Dermis microvascular lymphatic vessel endothelial cell (primary cell): ENCODE measurements around the gene SLC19A1. TPM values are rescaled to one million over a fixed set of nuclear protein-coding genes. Genes with fewer than 3 reads are reported as not detected.
"Not testable (repeated sequence)": the region's sequence is repeated elsewhere in the genome, so short reads cannot be mapped to it uniquely, and the experiment has no call there.

Source experiments
- DNase-seq, 2 donors: peaks; one replicate each; pipeline versions ENCODE4 v3.0.0 to v3.0.0-alpha.2; 2010; ENCODE audit warnings: low read depth in 2 of 2
- total RNA-seq: library from RNA; depleted of rRNA; stranded (reverse); fragments of >200 nt; gene quantifications from 2 replicates; pipeline ENCODE4 v1.2.1, GENCODE V29; 2014

Gene SLC19A1
- total RNA-seq, 1 donor from 2014 or later: 4.9 TPM

DNA sequence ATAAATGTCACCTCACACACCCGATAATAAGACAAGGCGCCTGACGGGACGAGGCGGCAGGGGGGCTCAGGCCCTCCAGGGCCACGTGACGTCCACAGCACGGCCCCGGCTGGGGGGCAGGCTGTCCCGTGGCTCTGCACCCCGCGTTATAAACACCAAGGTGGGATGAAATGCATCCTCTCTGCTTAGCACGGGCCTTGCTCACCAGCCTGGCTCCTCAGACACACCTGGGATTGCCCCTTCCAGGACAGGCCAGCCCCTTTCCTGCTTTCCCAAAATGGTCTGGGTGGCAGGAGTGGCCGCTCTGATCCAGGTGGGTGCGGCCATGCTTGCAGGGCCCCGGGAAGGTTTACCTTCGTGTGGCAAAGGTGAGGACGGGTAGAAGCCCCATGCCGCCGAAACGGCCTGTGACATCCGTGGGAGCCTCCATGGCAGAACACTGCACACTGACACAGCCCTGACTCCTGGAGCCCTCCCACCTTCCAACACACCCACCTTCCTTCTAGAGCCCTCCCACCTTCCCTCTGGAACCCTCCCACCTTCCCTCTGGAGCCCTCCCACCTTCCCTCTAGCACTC lies 35.9 kb downstream of the SLC19A1 start:
- no peak for DNase-seq

DNA sequence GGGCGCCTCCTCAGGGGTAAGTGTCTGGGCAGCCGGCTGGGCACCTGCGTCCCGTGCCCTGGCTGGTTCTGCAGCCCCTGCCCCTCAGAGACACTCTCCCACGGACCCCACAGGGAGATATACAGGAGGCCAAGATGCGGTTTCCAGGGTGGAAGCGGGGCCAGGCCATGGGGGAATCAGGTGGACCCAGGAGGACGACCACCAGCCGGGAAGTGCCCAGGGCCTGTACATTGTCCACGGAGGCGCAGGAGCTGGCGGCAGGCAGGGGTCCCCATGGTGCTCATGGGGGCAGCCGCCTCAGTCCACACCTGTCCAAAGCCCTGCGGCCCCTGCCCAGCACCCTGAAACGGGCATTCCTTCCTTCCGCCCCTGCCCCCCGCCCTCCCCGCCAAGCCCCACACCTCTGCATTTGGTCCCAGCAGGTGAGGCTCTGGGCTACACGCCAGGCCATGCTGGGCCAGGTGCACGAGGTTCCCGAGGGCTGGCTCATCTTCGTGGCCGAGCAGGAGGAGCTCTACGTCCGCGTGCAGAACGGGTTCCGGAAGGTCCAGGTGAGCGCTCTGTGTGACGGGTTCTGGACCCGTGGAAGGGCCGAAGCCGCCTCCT lies 36.7 kb downstream of the SLC19A1 start:
- no peak for DNase-seq

DNA sequence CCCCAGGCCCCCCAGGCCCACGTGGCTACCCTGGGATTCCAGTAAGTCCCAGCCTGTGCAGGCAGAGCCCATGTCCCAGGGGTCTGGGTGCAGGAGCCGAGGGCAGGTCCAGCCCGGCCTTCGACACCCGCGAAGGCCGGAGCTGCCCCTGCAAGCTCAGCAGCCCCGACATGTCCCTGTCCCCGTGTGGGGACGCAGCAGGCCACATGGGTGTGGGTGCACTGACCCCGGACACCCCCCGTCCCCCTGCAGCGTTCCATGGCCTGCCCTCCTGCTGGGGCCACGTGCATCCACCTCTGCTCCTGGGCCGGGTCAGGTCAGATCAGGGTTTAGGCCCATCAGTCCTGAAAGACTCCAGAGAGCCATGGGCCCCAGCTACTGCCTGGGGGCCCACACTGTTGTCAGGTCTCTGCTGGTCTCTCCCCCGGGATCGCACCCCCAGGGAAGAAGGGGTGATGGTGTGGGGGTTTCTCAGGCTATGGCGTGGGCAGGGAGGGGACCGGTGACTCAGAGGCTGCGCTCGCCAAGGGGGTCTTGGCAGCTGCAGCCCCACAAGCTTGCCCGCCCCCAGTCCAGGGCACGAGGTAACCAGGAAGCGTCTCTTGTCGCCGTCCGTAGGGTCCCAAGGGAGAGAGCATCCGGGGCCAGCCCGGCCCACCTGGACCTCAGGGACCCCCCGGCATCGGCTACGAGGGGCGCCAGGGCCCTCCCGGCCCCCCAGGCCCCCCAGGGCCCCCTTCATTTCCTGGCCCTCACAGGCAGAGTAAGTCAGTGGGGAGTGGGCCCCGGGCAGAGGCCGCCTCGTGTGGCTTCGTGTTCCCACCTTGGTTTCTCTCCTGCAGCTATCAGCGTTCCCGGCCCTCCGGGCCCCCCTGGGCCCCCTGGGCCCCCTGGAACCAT lies 37.5 kb downstream of the SLC19A1 start:
- DNase-seq: no peak

DNA sequence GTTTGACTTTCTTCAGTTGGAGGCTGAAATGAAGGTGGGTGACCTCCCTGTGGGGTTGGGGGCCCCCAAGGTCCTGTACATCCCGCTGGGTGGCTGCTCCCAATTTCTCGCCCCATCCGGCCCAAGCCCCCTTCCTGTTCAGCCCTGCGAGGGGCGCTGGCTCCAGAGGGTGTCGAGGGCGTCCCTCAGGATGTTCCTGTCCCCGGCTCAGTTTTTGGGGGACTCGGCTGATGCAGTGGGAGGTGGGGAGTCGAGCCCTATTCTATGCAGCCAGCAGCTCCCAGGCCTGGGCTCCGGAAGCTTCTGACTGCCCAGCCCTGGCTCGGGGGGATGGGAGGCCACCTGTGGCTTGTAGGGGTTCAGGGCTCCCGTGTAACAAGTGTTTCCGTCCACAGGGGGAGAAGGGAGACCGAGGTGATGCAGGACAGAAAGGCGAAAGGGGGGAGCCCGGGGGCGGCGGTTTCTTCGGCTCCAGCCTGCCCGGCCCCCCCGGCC lies 38.2 kb downstream of the SLC19A1 start:
- DNase-seq: no peak

DNA sequence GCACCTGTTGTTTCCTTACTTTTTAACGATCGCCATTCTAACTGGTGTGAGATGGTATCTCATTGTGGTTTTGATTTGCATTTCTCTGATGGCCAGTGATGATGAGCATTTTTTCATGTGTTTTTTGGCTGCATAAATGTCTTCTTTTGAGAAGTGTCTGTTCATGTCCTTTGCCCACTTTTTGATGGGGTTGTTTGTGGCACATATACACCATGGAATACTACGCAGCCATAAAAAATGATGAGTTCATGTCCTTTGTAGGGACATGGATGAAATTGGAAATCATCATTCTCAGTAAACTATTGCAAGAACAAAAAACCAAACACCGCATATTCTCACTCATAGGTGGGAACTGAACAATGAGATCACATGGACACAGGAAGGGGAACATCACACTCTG lies 39.0 kb downstream of the SLC19A1 start:
- DNase-seq: not testable (repeated sequence)

DNA sequence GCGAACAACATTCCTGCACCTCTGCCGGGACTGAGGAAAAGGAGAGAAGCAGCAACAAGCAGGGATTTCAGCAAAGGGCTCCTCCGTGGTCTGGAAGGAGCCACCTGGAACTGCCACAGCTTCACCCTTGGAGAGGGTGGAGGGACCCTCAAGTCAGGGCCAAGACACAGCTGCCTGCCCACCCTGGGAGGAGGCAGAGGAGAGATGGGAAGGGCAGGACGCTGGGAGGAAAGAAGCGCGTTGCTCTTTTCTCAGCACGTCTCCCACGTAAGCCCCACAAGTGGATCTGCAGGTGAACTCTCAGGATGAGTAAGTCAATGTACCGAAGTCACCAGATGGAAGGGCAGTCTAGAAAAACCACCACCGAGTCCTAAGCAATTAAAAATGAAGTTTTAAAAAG lies 39.6 kb downstream of the SLC19A1 start:
- DNase-seq: no peak

DNA sequence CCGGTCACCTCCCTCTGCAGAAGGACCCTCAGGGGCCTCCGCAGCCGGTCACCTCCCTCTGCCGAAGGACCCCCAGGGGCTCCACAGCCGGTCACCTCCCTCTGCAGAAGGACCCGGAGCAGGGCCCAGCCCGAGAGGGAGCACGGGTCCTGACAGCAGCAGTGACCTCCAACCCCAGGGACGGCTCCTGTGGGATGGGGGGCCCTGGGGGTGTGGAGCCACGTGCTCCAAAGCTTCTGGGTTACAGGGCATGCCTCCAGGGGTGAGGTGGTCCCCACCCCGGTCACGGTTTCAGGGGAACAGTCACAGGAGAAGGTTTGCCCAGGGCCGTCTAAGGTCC lies 40.3 kb downstream of the SLC19A1 start:
- DNase-seq: no peak

DNA sequence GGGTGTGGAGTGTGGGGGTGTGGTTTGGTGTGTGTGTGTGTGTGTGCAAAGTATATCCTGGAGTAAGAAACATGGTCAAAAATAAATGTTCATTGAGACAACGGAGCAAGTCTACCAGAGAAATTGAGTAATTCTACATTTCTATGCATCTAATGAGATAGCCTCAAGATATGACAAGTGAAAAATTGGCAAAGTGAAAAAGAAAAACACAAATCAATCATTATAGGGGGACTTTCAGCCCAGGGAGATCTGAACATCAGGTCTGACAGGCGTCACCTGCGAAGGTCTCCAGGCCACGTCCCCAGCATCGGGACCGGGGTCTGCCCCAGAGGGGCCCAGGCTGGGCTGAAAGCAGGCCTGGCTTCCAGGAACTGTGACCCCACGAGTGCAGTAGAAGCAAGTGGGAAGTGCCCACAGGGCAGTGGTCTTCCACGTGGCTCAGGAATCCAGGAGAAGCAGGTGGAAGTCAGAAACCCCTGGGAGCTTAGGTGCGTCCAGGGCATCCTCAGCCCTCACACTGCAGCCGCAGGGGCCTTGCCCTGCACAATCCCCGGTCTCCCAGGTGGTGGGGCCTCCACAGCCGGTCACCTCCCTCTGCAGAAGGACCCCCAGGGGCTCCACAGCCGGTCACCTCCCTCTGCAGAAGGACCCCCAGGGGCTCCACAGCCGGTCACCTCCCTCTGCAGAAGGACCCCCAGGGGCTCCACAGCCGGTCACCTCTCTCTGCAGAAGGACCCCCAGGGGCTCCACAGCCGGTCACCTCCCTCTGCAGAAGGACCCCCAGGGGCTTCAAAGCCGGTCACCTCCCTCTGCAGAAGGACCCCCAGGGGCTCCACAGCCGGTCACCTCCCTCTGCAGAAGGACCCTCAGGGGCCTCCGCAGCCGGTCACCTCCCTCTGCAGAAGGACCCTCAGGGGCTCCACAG lies 40.9 kb downstream of the SLC19A1 start:
- DNase-seq: not testable (repeated sequence)

DNA sequence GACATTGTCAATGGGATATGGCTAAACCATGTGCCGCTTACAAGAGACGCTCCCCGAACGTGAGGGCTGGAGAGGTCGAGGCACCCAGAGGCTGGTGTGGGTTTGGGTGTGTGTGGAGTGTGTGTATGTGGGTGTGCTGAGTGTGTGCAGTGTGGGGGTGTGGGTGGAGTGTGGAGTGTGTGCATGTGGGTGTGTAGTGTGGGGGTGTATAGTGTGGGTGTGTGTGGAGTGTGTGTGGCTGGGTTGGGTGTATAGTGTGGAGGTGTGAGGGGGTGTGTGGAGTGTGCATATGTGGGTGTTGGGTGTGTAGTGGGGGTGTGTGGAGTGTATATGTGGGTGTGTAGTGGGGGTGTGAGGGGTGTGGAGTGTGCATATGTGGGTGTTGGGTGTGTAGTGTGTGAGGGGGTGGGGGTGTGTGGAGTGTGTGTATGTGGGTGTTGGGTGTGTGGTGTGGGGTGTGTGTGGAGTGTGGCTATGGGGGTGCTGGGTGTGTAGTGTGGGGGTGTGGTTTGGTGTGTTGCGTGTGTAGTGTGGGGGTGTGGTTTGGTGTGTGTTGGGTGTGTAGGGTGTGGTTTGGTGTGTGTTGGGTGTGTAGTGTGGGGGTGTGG lies 42.2 kb downstream of the SLC19A1 start:
- DNase-seq: no peak

DNA sequence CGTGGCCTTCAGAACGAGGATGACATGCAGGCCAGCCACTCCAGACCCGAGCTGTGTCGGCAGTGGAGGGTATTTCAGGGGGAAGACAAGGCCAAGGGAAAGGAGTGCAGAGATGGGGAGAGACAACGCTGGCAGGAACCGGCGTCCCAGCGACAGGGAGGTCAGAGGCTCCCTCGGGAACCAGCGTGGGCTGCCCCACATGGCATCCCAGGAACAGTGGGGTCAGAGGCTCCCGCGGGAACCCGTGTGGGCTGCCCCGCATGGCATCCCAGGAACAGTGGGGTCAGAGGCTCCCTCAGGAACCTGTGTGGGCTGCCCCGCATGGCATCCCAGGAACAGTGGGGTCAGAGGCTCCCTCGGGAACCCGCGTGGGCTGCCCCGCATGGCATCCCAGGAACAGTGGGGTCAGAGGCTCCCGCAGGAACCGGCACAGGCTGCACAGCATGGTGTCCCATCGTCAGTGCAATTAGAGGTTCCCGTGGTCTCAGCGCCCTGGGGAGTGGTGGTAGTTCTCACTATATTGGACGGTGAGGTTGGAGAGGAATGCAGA lies 43.0 kb downstream of the SLC19A1 start:
- no peak for DNase-seq

DNA sequence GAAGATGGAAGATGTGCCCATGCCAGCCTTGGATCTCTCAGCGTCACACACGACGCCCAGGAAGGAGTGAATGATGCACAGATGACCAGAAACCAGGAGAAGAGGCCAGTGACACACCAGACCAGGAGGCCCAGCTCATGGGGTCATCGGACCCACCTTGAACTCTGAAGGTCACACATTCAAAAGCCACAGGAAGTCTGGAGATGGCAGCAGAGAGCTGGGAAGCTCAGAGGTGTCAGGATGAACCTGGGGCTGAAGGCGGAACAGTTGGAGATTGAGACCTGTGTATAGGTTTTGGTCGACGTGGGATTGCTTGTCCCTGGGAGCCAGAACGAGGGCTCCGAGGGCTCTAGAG lies 43.6 kb downstream of the SLC19A1 start:
- DNase-seq: no peak

DNA sequence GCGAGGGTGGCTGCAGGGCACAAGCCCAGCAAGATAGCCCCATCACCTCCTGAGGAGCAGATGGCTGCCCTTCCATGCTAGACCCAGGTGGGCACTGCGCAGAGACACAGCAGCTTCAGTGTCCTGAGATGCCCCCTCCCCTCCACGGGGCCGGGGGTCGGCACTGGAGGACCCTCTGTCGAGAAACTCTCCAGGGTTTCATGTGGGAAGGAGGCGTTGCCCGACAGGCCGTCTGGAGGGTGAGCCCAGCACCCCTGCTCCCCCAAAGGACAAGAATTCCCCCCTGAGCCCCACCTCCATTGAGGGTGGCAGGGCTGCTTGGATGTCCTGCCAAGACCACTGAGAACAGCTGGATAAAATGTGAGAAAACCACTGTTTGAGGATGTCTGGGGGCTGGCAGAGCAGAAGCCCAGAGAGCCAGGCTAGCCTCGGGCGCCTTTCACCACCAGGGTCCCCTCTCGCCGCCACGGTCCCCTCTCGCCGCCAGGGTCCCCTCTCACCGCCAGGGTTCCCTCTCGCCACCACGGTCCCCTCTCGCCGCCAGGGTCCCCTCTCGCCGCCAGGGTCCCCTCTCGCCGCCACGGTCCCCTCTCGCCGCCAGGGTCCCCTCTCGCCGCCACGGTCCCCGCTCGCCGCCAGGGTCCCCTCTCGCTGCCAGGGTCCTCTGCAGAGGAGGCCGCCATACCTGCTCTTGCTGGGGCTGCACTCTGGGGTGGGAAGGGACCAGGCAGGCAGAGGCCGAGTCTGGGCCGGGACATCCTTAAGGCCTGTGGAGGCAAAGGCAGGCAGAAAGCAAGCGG lies 44.2 kb downstream of the SLC19A1 start:
- no peak for DNase-seq

DNA sequence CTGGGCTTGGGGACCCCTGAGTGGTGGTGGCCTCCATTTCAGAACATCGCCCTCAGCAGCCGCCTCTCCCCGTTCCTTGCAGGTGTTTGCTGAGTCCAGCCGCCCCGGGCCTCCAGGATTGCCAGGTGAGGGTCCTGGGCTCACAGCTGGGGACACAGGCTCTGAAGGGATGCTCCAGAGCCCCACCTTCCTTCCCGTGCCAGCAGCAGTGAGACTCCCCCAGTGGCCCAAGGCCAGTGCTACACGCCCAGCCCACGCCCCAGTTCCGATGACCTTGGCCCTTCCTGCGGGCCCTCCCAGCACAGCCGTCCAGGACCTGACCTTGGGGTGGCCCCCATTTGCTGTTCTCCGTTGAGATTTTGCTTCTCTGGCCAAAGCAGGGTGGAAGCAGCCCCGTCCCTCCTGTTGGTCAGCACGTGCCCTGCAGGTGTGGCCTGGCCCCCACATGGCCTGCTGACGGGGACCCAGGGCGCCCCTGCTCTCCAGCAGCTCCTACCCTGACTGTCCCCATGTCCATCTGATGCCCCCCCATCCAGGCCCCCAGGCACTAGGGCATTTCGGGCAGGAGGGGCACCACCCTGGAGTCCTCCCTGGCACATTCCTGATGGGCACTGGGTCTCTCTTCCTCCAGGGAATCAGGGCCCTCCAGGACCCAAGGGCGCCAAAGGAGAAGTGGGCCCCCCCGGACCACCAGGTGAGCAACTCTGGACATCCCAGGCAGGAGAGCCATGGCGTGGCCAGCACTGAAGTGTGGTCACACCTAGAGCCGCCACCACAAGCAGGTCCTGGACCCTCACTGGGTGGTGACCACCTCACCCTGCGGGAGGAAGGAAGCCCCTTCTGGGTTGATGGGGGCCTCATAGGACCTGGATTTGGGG lies 45.0 kb downstream of the SLC19A1 start:
- DNase-seq: no peak

DNA sequence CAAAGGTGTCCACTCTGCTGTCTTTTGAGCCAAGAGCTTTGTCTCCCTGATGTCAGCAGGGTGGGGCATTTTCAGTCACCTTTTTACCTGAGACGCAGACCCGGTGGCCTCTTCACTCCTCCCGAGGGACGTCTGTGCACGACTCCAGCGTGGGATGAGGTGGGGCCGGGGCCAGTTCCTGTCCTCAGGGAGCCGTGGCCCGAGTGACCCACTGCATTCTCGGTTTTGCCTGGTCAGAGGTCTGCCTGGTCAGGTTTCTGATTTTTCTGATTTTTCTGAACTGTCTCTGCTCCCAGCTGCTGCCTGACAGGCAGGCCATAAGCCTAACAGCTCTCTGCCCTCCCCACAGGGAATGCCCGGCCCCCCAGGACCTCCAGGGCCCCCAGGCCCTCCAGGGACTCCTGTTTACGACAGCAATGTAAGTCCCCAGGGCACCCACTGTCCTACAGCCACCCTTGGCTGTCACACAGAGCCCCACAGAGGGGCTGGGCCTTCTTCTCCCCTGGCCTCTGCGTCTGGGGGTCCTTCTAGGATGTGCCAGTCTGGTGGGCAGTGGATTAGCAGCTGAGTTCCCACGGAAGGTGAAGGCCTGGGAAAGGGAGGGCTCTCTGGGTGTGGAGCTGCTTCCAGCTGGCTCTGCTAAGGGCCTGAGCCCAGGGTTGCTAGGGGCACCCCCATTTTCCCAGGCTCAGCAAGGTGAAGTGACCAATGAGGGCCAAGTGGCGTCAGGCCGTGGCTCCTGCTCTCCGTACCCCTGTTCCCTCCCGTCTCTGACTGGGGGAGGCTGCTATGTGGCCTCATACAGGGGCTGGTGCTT lies 45.9 kb downstream of the SLC19A1 start:
- DNase-seq: no peak

DNA sequence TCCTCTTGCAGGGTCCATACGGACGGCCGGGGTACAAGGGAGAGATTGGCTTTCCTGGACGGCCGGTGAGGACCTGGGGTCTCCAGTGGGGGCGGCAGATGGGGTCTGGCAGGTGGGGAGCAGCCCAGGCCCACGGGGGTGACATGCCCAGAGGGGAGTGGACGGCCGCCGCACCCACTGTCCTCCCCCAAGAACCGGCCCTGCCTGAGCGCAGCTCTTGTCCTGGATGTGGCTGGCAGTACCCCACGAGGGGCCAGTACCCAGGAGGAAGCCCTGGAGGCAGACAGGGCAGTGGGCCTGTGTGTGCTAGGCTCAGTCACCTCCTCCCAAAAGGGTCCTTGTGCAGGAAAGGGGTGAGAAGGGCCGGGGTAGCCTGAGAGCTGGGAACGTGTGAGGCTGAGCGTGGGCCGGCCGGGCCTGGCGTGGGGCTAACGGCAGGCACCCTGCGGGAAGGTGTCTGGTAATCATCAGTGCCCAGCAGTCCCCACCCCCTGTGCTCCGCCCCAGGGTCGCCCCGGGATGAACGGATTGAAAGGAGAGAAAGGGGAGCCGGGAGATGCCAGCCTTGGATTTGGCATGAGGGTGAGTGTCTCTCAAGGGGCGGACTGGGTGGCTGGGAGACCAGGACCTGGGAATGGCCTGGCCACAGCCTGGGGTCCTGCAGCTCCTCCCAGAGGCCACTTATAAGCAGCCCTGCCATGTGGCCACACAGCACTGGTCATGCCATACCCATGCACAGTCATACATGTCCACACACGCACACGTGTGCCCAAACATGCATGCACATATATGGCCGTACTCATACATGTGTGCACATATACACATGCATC lies 47.2 kb downstream of the SLC19A1 start:
- no peak for DNase-seq

DNA sequence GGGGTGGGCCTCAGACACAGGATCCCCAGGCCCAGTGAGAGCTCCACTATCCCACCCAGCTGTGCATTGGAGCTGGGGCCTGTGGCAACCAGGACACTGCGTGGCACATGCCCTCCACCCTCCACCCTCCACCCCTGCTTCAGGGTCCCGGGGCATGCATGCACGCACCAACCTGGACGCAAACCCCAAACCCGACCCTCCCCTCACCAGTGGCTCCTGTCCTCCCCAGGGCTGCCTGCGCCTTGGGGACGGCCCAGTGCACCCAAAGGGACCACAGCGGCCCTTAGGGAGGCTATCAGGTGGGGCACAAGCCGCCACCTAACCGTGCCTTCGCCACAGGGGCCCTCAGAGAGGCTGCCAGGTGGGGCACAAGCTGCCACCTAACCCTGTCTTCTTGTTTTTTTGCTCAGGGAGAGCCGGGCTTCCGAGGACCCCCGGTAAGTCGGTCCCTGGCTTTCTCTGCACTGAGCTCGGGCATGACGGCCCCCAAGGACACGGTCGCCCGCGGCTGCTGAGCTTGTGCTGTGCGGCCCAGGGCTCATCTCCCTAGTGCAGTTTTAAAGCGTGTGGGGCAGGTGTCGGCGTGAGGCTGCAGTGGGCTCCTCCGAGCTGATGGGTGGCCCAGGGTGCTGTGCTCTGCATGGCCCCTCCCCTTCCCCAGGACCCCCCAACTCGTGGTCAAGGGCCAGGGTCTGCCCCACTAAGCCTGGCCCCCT lies 47.9 kb downstream of the SLC19A1 start:
- no peak for DNase-seq
